PC-9 (cell line): ENCODE data around the gene TNXB. TPM values are rescaled to one million over a fixed set of nuclear protein-coding genes. Genes with fewer than 3 reads are reported as not detected.

Experiments
- BruUV-seq: library from RNA; stranded (reverse); fragments of 400-500 nt; replicated peaks from 2 replicates; lab custom pipeline; 2021; lab: Mats Ljungman, UMichigan
- CTCF ChIA-PET: fragments of 300-600 bp; sonication (Branson Sonifier 250); formaldehyde crosslinking; loops from one replicate; lab custom pipeline; 2022; ENCODE audit warnings: antibody characterized with exemption; lab: Charles Lee
- POLR2A ChIA-PET: fragments of 300-600 bp; sonication (Branson Sonifier 250); formaldehyde crosslinking; loops from one replicate; lab custom pipeline; 2022; ENCODE audit warnings: antibody characterized with exemption; ENCODE audit not compliant: unreplicated experiment; lab: Charles Lee
- DNase-seq, 2 experiments: peaks; one replicate each; pipeline versions ENCODE4 v3.0.0 to v3.0.0-alpha.2; 2015 to 2022; ENCODE audit warnings: mixed read lengths in 1 of 2
- H2AFZ ChIP-seq: fragments of 200-600 bp; sonication (generic); 2 replicates; pipeline ENCODE4 v1.8.1; 2017; ENCODE audit warnings: antibody characterized with exemption
- H3F3A ChIP-seq: fragments of 200-600 bp; sonication (generic); 2 replicates; pipeline ENCODE4 v1.8.1; 2017; ENCODE audit warnings: antibody characterized with exemption, mild to moderate bottlenecking, low read depth; ENCODE audit not compliant: insufficient read depth
- H3K27ac ChIP-seq: fragments of 200-600 bp; sonication (generic); 2 replicates; pipeline ENCODE4 v1.6.1; 2016; ENCODE audit warnings: mixed run types
- H3K27me3 ChIP-seq: fragments of 200-600 bp; sonication (generic); 2 replicates; pipeline ENCODE4 v1.6.1; 2016; ENCODE audit warnings: low read depth, mixed run types; ENCODE audit not compliant: insufficient read depth
- H3K36me3 ChIP-seq: fragments of 200-600 bp; sonication (generic); 2 replicates; pipeline ENCODE4 v1.6.1; 2016; ENCODE audit warnings: low read depth, mixed run types
- H3K4me1 ChIP-seq: fragments of 200-600 bp; sonication (generic); replicated peaks from 2 replicates; pipeline ENCODE4 v1.6.1; 2016; ENCODE audit warnings: mixed run types; ENCODE audit not compliant: insufficient read depth
- H3K4me2 ChIP-seq: fragments of 200-600 bp; sonication (generic); 2 replicates; pipeline ENCODE4 v1.6.1; 2017; ENCODE audit warnings: mixed run types
- H3K4me3 ChIP-seq: fragments of 200-600 bp; sonication (generic); 2 replicates; pipeline ENCODE4 v1.6.1; 2016; ENCODE audit warnings: mixed run types
- H3K79me2 ChIP-seq: fragments of 200-600 bp; sonication (generic); 2 replicates; pipeline ENCODE4 v1.6.1; 2017; ENCODE audit warnings: low read depth, mixed run types
- H3K9me2 ChIP-seq: fragments of 200-600 bp; sonication (generic); 2 replicates; pipeline ENCODE4 v1.8.1; 2017; ENCODE audit warnings: mild to moderate bottlenecking; ENCODE audit not compliant: insufficient read depth
- H3K9me3 ChIP-seq: fragments of 200-600 bp; sonication (generic); 2 replicates; pipeline ENCODE4 v1.8.1; 2016; ENCODE audit warnings: low read depth; ENCODE audit not compliant: insufficient read depth
- H4K20me1 ChIP-seq: fragments of 200-600 bp; sonication (generic); 2 replicates; pipeline ENCODE4 v1.8.1; 2017; ENCODE audit not compliant: insufficient read depth
- CTCF ChIP-seq: fragments of 200-600 bp; sonication (generic); conservative IDR thresholded peaks from 2 replicates; pipeline ENCODE4 v1.6.1; 2017; ENCODE audit warnings: mixed run types, antibody characterized with exemption, mild to moderate bottlenecking, moderate library complexity
- EZH2 ChIP-seq: fragments of 200-600 bp; sonication (generic); IDR thresholded peaks from 2 replicates; pipeline ENCODE4 v1.8.0; 2017; ENCODE audit warnings: antibody characterized with exemption, low read depth
- intact Hi-C: fragments of 100-400 bp; cut with micrococcal nuclease; formaldehyde crosslinking; loops from one replicate; pipeline ENCODE4 v1.10.0; 2022; ENCODE audit not compliant: unreplicated experiment
- total RNA-seq: library from RNA; stranded (reverse); gene quantifications from 2 replicates; pipeline ENCODE4 v1.2.3, GENCODE V29; 2021

TNXB gene
- total RNA-seq, 1 experiment from 2014 or later, result 15.1 TPM

- Histone ChIP-seq H3K27ac (peak overlapping the region; percentile 19; the same call in 1 of the 2 replicates), H3K9me3 (no peaks in the 10 kb centered on the region), H3F3A (peaks cover 21% of the 10 kb centered on the region), H2AFZ (no peak overlapping the region; the same call in 1 of the 2 replicates), H3K4me3 (peak overlapping the region; percentile 74), H3K36me3 (peaks cover 7% of the 10 kb centered on the region; the same call in 1 of the 2 replicates), H3K27me3 (no peaks in the 10 kb centered on the region), H3K4me1 (peaks cover 29% of the 10 kb centered on the region), H4K20me1 (no peaks in the 10 kb centered on the region), H3K9me2 (no peaks in the 10 kb centered on the region), H3K79me2 (peaks cover 43% of the 10 kb centered on the region), H3K4me2 (peak overlapping the region; percentile 81)
- CTCF ChIA-PET, result interaction anchor here (0.6 to 0.8 kb wide), 2 partner anchors 10 to 354 kb away, joined by 3 to 9 read pairs; no protein-coding TSS in a partner anchor
- POLR2A ChIA-PET, result interaction anchor here (0.7 to 1.0 kb wide), 2 partner anchors 61 to 67 kb away, joined by 3 to 14 read pairs; partner anchors contain the start of gene PBX2
- intact Hi-C loops, result no loop called here
- no TSS peak for BruUV-seq
- no peak for TF ChIP-seq EZH2
- no peak for TF ChIP-seq CTCF
- DNase-seq, result no peak
Observed at GRCh38 chr6:32128751-32129296, 19.7 kb upstream of the TNXB start.

- ChIA-PET CTCF (interaction anchor here (0.6 kb wide), 2 partner anchors 353 to 840 kb away, joined by 3 to 9 read pairs; partner anchors contain the start of gene BRD2), POLR2A (interaction anchor here (0.5 to 1.0 kb wide), 6 partner anchors 26 to 183 kb away, joined by 3 to 14 read pairs (median 4); partner anchors contain the start of gene PBX2)
- Histone ChIP-seq H3K27me3 (no peaks in the 10 kb centered on the region), H3K9me2 (no peaks in the 10 kb centered on the region), H4K20me1 (no peaks in the 10 kb centered on the region), H3K9me3 (no peaks in the 10 kb centered on the region), H3F3A (peaks cover 21% of the 10 kb centered on the region), H3K79me2 (peaks cover 43% of the 10 kb centered on the region), H2AFZ (peak within 1 kb of the TSS; percentile 100), H3K36me3 (peaks cover 7% of the 10 kb centered on the region; the same call in 1 of the 2 replicates), H3K4me3 (peak within 1 kb of the TSS; percentile 97), H3K4me1 (peaks cover 29% of the 10 kb centered on the region), H3K27ac (peak within 1 kb of the TSS; percentile 57), H3K4me2 (peak within 1 kb of the TSS; percentile 88)
- TF ChIP-seq EZH2 (no peak), CTCF (no peak)
- peak; percentile 94 to 99 for DNase-seq
- intact Hi-C loops, result no loop called here
- BruUV-seq, result no TSS peak
Observed at GRCh38 chr6:32127717-32128592, 18.8 kb upstream of the TNXB start, which contains the start of gene ATF6B. Gene ATF6B (minus strand): TSS chr6:32128246. CDS start chr6:32128207, 39 bp downstream.

GRCh38 chr6:32127409-32127716 lies 18.2 kb upstream of the TNXB start:
- BruUV-seq, result no TSS peak
- no peak for DNase-seq
- ChIA-PET POLR2A (no interaction called here), CTCF (no interaction called here)
- peaks cover 21% of the 10 kb centered on the region for H3F3A ChIP-seq
- H3K27me3 ChIP-seq, result no peaks in the 10 kb centered on the region
- TF ChIP-seq EZH2 (no peak), CTCF (no peak)
- H3K4me3 ChIP-seq, result peak overlapping the region; percentile 97
- no peaks in the 10 kb centered on the region for H4K20me1 ChIP-seq
- H2AFZ ChIP-seq, result peak overlapping the region; percentile 100
- H3K4me2 ChIP-seq, result peak overlapping the region; percentile 88
- peaks cover 26% of the 10 kb centered on the region for H3K4me1 ChIP-seq
- intact Hi-C loops, result no loop called here
- H3K9me3 ChIP-seq, result no peaks in the 10 kb centered on the region
- peaks cover 7% of the 10 kb centered on the region; the same call in 1 of the 2 replicates for H3K36me3 ChIP-seq
- no peaks in the 10 kb centered on the region for H3K9me2 ChIP-seq
- H3K79me2 ChIP-seq, result peaks cover 43% of the 10 kb centered on the region
- no peak overlapping the region for H3K27ac ChIP-seq
